Measurements from ENCODE around the gene FCGR1A.
A peak's percentile ranks its signal among the peaks of the same experiment; 100 is the strongest.
"Not testable (repeated sequence)": the region's sequence is repeated elsewhere in the genome, so short reads cannot be mapped to it uniquely, and the experiment has no call there.

FCGR1A gene

DNA sequence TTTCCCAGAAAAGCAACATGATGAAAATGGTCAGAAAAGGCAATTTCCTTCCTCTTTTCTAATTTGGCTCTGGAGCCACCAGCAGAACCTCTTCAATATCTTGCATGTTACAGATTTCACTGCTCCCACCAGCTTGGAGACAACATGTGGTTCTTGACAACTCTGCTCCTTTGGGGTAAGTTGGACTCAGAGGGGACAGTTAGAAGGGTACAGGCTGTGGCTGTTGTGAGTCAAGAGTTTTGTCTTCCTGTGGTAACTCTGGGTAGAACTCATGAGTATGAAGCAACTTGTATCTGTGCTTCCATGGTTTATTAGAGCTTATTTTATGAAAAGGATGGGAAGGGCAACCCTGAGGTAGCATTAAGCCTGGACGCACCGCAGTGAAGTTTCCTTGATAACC is at the start of gene FCGR1A:
TSS of gene FCGR1A (plus strand) at position 95 of the 400 bp plus-strand sequence. CDS start at position 145, 50 bp downstream.
- DNase-seq = not testable (repeated sequence)

DNA sequence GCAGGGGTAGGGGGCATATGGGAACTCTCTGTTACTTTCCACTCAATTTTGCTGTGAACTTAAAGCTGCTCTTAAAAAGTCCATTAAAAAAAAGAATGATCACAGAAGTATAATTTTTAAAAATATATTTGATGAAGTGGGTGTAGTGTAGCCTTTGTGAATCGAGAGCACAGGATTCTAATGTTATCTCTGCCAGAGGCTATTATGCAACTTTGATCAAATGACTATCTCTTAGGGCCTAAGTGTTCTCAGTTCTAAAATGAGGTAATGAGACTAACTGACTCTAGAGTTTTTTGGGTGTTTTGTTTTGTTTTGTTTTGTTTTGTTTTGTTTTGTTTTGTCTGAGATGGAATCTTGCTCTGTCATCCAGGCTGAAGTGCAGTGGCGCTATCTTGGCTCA is 49.7 kb upstream of the FCGR1A start:
- DNase-seq = not testable (repeated sequence)

DNA sequence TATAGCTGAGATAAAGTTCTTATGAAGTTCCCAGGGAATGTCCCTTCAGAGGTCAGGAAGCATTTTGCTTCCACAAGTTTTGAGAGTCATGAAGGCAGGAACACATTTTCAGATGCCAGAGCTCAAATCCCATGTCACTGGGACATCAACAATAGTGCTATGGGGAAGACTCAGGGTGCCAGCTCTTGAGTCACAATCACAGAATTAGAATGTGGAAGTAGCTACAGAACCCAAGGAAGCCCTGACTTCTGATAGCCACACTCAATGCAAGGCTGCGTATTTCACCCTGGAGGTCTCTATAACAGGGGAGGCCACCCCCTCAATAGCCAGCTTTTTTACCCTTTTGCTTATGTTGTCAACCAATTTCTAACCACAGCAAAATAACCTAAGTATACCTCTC is 47.8 kb upstream of the FCGR1A start:
- not testable (repeated sequence) for DNase-seq

DNA sequence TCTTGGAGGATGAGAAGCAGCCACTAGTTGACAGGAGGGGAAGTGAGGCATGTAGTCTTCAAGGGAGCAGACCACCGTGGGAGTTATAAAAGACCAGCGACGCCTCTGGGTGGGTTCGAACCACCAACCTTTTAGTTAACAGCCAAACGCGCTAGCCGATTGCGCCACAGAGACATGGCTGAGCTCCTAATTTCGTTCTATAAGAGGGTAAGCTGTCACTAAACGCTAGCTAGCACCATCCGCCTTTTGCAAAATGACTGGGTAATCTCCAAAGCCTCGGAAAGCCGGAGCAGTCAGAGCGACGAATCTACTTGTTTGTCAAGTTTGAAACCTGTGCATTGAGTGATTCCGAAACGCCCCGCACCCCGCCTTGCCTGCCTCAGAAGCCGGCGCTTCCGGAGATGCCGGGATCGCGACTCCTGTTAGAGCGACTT is 42.3 kb upstream of the FCGR1A start:
- peak; percentile 47 for DNase-seq

DNA sequence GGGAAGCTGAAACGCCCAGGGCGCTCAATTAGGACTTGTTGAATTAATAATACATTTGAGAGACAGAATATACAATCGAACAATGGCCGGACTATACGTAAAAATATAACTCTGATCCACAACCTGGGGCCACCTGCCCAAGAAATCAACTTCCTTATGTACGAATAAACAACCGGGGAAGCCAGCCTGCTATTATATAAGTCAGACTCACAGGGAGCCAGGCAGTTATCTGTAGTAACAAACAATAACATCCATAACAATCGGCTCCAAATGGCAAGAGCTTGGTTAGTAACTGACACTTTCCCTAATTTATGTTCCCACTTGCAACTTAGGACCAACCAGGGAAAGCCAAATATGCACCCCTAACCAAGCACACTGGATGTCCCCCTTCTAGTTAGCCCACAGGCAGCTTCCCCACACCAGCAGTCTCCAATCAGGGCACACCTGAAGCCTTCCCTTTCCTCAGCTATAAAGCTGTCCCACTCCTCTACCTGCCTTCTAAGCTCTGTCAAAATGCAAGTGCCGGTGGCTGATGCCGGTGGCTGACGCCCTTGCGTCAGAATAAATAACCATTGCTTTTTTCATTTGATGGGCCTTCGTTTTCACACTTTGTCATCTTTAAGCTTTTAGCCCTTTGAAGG is 41.8 kb upstream of the FCGR1A start:
- not testable (repeated sequence) for DNase-seq

DNA sequence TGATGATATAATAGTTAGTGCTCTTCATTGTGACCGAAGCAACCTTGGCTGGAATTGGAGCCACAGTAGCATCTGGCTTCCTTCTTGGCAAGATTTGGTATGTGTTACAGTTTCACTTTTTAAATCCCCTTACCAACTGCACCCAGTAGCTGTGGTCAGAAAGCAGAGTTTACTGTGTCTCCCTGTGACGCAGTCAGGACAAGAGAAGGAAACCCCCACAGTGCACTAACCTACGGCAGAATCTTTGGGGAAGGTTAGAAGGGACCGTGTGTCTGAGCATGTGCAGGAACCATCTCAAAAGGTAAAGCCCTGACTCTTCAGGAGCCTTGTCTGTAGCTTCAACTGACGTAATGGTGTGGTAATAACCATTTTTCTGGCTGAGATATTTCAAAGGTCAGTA is 40.6 kb upstream of the FCGR1A start:
- not testable (repeated sequence) for DNase-seq

DNA sequence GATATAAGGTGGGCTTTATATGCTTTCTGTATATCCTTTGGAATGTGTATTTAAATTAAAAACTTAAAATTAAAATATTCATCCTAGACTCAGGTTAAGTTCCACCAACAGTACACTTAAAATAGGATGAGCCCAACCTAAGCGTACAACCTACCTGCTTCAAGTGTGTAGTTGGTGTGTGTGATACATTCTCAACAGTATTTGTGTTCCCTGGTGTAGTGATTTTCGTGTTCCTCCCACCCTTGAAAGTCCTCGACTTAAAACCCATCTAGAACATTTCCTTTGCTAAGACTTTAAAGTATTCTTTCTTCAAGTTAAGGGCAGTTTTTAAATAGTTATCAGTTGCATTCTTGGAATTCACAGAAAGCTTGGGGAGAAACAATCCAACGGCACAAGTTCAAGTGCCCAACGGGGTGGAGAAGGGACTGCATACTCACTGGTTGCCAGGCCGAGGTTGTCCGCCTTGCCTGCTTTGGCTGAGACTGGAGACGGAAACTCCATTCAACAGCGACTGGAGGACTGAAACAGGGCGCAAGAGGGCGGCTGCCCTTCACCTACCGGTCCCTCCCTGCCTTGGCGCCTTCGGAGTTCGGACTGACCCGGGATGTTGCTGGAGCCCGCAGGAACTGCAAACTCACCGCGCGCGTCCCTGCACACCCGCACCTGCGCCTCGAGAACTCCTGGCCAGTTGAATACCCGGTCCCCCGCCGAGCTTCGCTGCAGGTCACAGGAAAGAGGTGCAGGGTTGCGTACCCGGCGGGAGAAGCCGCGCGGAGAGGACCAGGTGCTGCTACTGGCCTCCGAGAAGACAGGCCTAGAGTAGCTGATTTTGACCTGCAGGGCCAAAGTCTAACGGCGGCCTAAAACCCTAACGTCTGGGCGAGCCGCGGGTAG is 35.8 kb upstream of the FCGR1A start:
- not testable (repeated sequence) for DNase-seq

DNA sequence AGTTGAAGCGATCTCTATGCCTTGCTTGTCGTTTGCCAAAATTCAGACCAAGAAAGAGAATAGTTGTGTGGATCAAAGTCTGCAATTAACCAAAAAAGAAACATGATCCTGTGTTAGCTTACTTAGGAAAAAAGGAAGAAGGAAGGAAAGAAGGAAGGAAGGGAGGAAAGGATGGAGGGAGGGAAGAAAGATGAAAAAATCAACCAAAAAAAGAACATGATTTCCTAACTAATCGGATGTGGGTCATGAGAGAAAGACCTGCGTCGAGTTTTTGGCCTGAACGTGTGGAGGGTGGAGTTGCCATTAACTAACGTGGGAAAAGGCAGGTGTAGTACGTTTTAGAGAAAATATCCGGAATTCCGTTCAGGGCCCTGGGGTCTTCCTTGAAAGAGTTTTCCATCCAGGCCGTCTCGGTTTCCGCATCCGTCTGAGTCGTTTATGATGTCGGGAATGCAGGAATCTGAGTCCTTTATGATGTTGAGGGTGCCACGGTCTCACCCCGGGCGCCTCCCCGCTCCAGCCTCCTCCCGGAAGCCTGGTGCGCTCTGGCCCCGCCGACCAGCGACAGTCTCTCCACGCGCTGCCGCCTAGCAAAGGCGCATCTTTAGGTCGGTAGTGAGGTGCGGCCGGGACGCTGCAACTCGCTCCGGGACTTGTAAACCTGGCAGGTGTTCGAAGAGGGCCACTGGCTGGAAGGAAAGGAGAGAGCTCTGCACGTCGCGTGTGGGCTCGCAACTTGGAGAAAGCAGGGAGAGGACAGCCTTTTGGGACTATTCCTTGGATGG is 34.9 kb upstream of the FCGR1A start:
- DNase-seq = not testable (repeated sequence)

DNA sequence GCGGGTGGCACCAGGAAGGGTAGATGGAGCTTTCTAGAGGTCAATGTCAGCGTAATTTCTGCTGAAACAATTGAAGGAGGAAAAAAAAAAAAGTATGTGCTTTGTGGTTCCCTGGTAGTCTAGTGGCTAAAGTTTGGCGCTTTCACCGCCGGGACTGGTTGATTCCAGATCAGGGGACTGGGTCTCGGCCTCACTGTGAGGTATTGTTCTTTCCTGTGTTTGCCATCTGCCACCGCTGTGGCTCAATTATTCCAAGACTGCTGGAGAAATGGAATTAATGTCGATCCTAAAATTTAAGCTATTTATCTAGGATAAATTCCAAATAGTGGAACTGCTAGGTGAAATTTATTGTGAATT is 34.4 kb upstream of the FCGR1A start:
- peak; percentile 15 for DNase-seq

DNA sequence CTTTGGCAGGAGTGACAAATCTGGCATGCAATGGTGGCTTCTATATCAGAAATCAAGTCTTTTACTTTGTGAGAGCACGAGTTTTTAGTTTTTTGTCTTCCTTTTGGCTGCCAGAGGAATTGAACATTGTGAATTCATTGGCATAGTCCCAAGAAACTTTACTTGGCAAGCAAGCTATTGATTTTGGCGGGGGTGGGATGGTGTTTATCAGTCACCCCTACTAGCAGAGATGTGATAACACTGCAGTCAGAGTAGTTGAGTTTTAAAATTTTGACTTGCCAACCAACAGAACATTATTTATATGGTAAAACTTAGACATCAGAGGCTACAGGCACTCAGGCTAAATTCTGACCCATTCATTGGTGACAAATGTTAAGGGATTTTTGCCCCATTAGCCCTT is 31.9 kb upstream of the FCGR1A start:
- not testable (repeated sequence) for DNase-seq

DNA sequence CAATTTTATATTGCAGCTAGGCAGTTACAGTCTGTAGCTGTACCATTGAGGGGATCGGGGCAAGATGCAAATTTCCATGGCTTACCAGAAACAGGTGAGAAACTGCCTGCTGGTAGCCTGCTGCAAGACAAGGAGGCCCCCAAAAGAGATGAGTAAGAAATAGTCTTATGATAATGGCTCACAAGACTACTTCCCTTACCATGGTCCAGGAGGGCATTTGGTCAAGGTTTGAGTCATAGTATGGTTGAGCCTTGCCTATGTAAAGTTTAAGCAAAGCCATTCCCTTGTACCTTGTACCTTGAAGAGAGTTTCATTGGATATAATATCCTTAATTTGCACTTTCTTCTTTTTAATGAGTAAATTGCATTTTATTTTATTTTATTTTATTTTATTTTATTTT is 30.3 kb upstream of the FCGR1A start:
- not testable (repeated sequence) for DNase-seq

DNA sequence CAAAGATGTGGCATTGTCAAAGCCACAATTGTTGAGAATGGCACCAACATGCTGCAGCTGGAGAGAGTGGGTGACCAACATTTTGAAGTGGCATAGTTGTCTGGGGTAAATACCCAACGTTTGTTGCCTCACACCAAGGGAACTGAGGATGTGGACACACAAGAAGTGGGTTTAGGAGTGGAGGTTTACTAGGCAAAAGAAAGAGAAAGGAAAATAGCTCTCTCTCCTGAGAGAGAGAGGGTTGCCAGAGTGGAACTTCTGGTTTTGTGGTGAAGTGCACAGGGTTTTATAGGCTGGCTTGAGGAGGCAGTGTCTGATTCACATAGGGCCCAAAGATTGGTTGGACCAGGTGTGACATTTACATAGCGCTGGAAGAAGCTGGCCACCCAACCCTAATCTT is 29.0 kb upstream of the FCGR1A start:
- DNase-seq = not testable (repeated sequence)

DNA sequence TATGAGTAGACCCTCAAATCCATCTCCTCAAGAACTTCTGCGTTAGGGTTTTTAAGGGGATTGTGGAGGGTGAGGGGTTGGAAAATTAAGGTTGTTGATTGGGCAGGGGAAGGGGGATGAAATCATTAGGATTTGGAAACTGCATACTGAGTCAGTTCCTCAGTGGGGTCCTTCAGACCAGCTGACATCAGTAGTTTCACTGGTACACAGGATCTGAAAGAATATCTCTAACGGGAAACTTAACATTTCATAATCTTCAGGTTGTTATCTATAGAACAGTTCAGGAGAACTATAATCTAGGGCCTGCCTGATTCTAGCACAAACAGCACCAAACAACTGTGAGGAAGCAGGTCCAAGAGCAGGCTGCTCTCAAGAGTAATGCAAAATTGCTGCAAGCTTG is 27.2 kb upstream of the FCGR1A start:
- not testable (repeated sequence) for DNase-seq

DNA sequence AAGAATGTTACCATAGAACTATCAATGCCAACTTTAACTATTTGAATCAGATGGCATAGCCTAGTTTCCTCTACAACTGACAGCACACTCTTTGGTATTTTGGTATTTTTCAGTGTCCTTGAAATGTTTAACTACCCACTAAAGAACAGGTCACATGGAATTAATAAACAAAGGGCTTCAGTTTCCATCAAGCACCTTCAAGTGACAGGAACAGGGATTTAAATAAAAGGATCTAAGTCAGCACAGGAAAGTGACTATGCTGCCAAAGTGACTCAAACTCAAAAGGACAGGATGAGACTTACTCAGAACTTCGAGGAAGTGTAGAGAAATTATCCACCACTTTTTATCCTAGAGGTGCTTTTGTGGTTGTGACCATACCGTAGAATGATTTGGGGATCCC is 20.2 kb upstream of the FCGR1A start:
- not testable (repeated sequence) for DNase-seq

DNA sequence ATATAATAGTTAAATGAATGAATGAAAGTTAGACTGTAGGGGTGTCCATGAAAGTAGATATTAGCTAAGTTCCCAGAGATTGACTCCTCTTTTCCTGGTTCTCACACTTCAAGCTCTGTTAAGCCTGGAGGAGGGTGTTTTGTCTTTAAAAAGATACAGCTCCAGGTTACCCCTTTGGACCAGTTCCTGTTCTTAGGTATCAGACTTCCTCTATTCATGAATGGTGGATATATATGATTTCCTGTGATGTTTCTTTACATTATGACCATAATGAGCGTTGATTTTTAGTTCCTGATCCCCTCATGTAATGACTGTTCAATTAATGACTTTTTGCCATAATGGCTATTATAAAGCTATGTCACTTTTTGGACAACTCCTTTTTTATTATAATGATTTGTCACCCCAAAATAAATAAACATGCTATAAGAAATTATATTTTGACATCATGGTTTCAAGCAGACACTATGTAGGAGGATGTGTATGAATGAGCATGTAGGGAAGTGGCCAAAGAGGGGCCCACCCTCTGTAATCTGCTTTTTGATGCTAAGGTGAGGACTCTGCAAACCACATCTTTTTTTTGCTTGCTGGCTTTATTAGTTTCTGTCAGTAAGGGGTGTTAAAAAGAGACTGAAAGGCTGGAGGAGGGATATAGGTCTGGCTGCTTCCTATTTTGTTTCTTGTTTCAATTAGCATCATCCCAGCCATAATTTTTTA is 18.2 kb upstream of the FCGR1A start:
- DNase-seq = not testable (repeated sequence)

DNA sequence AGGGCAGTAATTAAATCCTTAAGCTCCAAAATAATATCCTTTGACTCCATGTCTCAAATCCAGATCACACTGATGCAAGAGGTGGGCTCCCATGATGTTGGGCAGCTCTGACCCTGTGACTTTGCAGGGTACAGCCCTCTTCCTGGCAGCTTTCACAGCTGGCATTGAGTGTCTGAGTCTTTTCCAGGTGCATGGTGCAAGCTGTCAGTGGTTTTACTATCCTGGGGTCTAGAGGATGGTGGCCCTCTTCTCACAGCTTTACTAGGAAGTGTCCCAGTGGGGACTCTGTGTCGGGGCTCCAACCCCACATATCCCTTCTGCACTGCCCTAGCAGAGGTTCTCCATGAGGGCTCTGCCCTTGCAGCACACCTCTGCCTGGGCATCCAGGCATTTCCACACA is 16.3 kb upstream of the FCGR1A start:
- DNase-seq = not testable (repeated sequence)

DNA sequence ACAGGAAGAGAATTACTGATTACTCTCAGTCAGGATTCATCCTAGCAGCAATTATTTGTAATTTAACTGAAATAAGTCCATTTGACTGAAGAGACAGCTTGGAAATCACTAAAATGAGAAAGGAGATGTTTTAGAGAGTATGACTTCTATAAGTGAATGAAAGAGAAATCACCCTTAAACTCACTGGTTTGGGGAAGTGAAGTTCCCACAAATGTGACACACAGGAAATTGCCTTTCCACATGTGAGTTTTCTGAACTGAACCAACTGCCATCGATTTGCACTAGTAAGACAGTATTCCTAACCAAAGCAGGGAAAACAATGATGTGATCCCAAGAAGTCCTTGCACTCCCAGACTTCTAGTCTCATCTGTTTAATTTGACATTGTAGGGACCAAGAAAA is 13.3 kb upstream of the FCGR1A start:
- DNase-seq = not testable (repeated sequence)

DNA sequence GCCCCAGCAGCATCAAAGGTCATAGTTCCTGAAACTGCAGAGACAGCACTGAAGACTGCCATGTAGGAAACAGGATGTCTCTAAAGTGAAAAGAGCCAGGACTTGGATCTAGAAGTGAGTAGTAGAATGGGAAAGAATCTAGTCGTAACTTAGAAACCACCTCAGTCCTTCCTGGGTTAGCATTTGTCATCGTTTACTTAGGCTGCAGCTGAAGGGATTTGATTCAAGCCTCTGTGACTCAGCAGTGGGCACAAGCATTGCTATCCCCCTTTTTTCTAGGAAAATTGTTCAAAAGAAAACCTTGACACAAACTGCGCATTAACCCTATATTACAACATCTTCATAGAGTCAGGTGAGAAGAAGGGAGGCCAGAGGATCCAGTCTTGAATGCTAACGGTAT is 11.8 kb upstream of the FCGR1A start:
- DNase-seq = not testable (repeated sequence)

DNA sequence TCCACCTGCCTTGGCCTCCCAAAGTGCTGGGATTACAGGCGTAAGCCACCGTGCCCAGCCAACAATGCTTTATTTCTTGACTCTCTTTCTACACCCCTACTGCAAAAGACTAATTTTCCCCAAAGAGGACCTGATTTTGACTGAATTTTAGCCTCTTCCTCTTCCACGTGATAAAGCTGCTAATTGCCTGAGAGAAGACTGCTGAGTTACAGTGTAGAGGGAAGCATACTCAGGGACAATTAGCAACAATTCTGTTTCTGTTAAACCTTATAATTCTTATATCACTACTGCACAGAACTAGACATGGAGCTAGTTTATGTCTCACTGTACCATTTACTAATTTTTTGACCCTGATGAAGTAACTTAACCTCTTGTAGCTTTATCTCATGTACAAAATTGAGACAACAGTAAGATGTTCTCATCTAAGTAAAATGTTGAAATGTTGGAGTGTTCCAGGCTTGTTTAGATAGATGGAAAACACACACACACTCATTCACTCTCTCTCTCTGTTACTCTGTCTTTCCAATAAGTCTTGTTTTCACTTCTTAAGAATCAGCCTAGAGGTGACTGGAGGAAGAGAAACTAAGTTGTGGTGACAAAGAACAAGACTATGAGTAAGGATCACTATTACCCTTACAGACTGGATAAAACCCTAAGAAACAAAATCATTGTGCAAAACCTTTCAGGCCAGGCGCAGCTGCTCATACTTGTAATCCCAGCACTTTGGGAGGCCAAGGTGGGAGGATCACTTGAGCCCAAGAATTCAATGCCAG is 10.7 kb upstream of the FCGR1A start:
- DNase-seq = not testable (repeated sequence)

DNA sequence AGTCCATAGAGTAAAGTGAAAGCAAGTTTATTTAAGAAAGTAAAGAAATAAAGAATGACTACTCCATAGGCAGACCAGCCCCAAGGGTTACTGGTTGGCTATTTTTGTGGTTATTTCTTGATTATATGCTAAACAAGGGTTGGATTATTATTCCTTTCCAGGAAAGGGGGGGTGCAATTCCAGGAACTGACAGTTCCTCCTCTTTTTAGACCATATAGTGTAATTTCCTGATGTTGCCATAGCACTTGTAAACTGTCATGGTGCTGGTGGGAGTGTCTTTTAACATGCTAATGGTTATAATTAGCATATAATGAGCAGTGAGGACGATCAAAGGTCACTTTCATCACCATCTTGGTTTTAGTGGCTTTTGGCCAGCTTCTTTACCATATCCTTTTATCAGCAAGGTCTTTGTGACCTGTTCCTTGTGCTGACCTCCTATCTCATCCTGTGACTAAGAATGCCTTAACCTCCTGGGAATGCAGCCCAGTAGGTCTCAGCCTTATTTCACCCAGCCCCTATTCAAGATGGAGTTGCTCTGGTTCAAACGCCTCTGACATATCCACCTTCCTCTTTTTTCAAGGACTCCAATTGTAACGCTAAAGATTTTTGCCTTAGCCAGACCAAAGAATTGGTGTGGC is 6.9 kb upstream of the FCGR1A start:
- DNase-seq = not testable (repeated sequence)

DNA sequence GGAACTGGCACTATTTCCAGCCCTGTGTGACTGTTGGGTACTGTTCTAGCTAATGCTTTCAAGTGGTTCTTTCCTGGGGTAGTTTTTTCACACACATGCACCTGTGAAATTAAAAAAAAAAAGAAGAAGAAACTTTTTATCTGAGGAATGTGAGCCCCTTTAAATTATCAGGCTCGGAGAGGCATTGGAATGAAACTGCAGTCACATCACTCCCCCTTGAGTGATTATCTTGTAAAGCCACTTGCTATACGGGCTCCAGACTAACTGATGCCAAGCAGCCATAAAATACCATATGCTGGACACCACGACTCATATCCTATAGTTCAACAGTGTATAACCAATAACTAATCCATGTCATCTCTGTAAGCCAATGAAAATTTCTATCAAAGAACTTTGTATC is 5.4 kb upstream of the FCGR1A start:
- DNase-seq = not testable (repeated sequence)

Data from RPMI8226 (cell line).